Anterior cingulate cortex (tissue), 58 donors: ENCODE measurements around the gene UTP18.
A peak's percentile ranks its signal among the peaks of the same experiment; 100 is the strongest.
"Not testable (repeated sequence)": the region's sequence is repeated elsewhere in the genome, so short reads cannot be mapped to it uniquely, and the experiment has no call there.

ENCODE experiments used
- DNase-seq, 58 donors: peaks; one replicate each; lab custom pipeline; 2025; lab: John Stamatoyannopoulos, UW

Gene UTP18

GRCh38 chr17:51260237-51261023 is at the start of gene UTP18:
TSS of gene UTP18 (plus strand) at chr17:51260546. CDS start at chr17:51260585, 39 bp downstream.
- DNase-seq, result peak; percentile 86 to 99 (median 96)

DNA sequence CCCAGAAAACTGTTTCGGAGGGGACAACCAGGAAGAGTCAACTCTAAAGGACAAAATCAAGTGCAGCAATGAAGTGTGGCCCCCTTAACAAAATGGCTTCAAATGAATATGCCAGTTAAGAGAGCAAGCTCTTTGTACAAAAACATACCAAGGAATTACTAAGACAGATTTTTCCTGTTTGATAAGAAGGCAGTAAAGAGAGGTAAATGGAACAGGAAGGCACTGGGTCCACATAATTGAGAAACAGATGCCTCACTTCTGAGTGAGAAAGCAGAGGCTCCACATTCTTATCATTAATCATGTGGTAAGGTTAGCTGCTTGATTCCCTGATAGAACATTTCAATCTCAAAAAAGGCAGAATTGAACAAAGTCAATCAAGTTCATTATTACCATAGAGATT is 45.4 kb upstream of the UTP18 start:
- no peak for DNase-seq

GRCh38 chr17:51217946-51218345 is 42.4 kb upstream of the UTP18 start:
- no peak for DNase-seq

GRCh38 chr17:51221322-51221721 is 39.0 kb upstream of the UTP18 start:
- no peak for DNase-seq

DNA sequence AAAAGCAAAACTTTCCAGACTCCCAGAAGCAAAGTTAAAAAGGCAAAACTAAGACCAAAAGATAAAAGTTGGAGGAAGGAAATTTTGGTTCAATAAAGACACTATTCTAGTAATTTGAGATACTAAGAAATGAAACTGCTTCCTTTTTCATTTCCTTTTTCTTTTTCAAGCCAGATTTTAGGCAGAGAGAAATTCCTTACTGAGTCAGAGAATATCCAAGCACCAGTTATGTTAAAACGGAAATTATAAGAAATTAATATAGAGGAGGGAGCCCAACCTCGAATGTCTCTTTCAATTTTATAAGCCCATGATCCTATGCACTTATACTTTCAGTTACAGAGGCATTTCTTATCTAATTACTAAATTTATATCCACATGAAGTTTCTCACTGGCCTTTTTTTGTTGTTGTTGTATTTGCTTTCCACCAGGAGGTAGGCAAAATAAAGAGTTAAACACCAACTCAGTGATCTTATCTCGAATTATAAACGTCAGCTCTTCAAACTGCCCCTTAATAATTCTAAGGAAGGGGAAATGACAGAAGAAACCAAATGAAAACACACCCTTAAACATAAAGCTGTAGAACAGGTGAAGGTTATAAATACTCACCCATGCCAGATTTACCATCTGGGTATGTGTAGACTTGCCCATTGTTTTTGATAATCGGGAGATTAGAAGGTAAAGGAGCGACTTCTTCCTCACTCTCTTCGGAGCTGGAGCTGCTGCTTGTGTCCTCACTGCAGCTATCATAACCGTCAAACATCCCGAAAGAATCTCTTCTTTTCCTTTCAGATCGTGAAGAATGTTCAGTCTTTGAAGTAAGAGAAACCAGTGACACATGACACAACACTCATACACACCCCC is 35.7 kb upstream of the UTP18 start:
- DNase-seq, result no peak

DNA sequence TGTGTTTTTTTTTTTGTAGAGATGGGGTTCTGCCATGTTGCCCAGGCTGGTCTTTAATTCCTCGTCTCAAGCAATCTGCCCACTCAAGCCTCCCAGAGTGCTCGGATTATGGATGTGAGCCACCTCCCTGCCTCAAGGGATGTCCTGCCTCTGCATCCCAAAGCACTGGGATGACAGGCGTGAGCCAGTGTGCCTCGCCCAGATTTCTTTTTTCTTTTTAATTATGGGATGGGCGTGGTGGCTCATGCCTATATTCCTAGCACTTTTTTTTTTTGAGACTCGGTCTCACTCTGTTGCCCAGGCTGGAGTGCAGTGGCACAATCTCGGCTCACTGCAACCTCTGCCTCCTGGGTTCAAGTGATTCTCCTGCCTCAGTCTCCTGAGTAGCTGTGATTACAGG is 34.8 kb upstream of the UTP18 start:
- DNase-seq, result not testable (repeated sequence)

DNA sequence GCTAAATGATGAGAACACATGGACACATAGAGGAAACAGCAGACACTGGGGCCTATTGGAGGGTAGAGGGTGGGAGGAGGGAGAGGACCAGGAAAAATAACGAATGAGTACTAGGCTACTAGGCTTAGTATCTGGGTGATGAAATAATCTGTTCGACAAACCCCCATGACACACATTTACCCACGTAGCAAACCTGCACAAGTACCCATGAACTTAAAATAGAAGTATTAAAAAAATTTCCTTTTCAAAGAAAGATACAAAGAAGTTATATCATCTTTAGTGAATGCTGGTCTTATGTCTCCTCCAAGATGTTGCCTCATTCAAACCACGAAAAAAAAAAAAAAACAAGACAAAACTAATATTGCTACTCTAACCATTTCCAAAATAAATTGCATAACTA is 32.2 kb upstream of the UTP18 start:
- DNase-seq, result no peak

GRCh38 chr17:51229889-51230288 is 30.5 kb upstream of the UTP18 start:
- DNase-seq, result no peak

DNA sequence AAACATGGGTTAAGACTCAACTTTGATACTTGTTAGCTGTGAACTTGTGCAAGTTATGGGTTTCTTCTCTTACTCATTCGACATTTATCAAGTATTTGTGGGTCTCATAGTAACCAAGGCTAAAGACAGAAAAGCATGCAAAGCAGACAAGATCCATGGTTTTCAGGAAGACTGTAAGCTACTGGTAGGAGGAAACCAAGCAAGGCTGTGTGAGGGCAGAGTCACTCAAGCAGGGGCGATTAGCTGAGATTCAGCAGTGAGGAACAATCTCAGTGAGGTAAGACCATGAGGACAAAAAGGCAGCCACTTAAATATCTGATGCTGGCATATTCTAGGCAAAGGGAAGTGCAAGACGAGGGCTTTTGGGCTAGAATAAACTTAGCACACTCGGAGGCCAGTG is 30.0 kb upstream of the UTP18 start:
- no peak for DNase-seq

DNA sequence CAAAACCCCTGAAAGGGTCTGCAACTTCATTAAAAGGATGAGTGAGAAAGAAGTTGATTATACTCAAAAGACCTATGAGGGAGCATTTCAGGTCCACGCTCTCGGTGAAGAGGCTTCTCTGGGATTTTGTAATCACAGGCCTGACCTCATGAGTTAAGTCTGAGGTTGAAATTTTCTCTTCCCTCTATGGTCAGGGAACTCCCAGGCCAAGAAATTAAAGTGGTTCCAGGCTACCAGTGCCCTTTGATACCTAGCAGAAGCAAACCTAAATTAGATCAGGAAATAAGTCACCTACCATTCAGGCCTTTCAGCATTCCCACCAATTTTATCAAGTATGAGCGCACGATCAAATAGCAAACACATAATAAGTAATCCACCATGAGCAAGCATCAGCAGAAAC is 28.3 kb upstream of the UTP18 start:
- no peak for DNase-seq

GRCh38 chr17:51234162-51234561 is 26.2 kb upstream of the UTP18 start:
- no peak for DNase-seq

DNA sequence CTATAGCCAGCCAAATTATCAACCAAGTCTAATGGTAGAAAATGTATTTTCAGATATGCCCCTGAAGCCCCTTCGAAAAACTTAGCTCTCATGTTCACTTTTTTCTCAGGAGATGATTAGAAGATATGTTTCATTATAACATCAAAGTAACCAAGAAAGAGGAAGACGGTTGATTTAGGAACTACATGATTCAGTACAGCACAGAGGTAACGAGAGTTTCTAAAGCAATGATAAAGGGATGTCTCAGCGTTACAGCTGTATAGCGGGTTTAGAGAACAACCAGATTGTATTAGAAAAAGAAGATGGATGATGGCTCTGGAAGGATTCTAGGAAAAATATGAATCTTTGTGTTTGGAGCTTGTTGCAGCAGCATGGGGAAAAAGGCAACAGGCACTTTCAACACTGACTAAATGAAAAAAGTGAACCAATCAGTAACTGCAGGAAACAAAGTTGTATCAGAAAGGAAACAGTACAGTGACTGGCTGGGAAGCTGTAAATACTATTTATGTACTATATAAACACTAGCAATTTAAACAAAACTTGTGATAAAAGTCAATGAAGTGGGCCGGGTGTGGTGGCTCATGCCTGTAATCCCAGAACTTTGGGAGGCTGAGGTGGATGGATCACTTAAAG is 22.0 kb upstream of the UTP18 start:
- DNase-seq, result no peak

- DNase-seq, result no peak
Measured at GRCh38 chr17:51240275-51240674, 20.1 kb upstream of the UTP18 start.

- no peak for DNase-seq
Measured at GRCh38 chr17:51244041-51244440, 16.3 kb upstream of the UTP18 start.

- no peak for DNase-seq
Measured at GRCh38 chr17:51245535-51245934, 14.8 kb upstream of the UTP18 start.

- DNase-seq, result no peak
Measured at GRCh38 chr17:51250314-51250840, 10.0 kb upstream of the UTP18 start.

DNA sequence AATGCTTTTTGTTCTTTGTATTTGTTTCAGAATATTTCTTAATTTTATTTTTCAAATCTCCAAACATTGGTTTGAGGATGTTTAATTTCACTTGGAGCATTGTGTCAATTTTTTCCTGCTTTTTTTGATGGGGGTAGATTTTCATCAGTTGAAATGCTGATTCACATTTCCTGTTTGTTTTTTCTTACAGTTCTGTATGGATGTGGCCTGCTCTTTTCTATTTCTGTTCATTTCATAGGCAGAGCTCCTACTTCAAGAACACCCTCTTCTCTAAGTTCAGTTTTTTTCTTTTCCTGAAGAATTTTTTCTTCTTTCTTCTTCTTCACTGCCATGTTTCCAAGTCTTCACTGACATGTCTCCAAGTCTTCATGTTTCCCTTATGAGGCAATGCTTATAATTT is 9.3 kb upstream of the UTP18 start:
- DNase-seq, result no peak

GRCh38 chr17:51255673-51256072 is 4.7 kb upstream of the UTP18 start:
- DNase-seq, result no peak

GRCh38 chr17:51256101-51256500 is 4.2 kb upstream of the UTP18 start:
- DNase-seq, result no peak

- no peak for DNase-seq
Measured at GRCh38 chr17:51257150-51258081, 2.9 kb upstream of the UTP18 start.
